H54 (cell line): Measurements from ENCODE around the gene FCN2.

Source experiments
- DNase-seq: peaks from one replicate; pipeline ENCODE4 v3.0.0; 2011; ENCODE audit warnings: low spot score, mixed read lengths; ENCODE audit not compliant: insufficient read length
- FAIRE-seq: peaks from 3 replicates; lab custom pipeline; 2011; peaks lifted over from hg19 to GRCh38; lab: Jason Lieb, UNC
- POLR2A ChIP-seq: IDR thresholded peaks from 2 replicates; pipeline ENCODE4 v1.6.1; 2011; ENCODE audit warnings: low read depth, mild to moderate bottlenecking, low read length

Gene FCN2

GRCh38 chr9:134935701-134936345 lies 55.2 kb downstream of the FCN2 start:
- DNase-seq (no peak), FAIRE-seq (no peak)
- TF ChIP-seq POLR2A, result no peak

GRCh38 chr9:134936346-134937163 lies 55.9 kb downstream of the FCN2 start:
- no peak for DNase-seq
- TF ChIP-seq POLR2A, result no peak
- no peak for FAIRE-seq
